PC-3 (cell line): ENCODE results near the gene MIS18A.

Experiments
- EZH2 ChIP-seq: fragments of 300-600 bp; sonication (generic); IDR thresholded peaks from one replicate; pipeline ENCODE4 v1.6.1; 2017; ENCODE audit warnings: antibody characterized with exemption, mild to moderate bottlenecking, low read length; ENCODE audit not compliant: unreplicated experiment
- EZH2phosphoT487 ChIP-seq: fragments of 300-600 bp; sonication (generic); IDR thresholded peaks from 2 replicates; pipeline ENCODE4 v1.6.1; 2018; ENCODE audit warnings: mild to moderate bottlenecking, antibody characterized with exemption, low read length, borderline replicate concordance
- TF ChIP-seq, protein P1 (sequence below): fragments of 300-600 bp; sonication (generic); conservative IDR thresholded peaks from 2 replicates; pipeline ENCODE4 v1.5.1; 2017; ENCODE audit warnings: antibody characterized with exemption, low read depth, mild to moderate bottlenecking, low read length

- TF ChIP-seq, protein P1, sequence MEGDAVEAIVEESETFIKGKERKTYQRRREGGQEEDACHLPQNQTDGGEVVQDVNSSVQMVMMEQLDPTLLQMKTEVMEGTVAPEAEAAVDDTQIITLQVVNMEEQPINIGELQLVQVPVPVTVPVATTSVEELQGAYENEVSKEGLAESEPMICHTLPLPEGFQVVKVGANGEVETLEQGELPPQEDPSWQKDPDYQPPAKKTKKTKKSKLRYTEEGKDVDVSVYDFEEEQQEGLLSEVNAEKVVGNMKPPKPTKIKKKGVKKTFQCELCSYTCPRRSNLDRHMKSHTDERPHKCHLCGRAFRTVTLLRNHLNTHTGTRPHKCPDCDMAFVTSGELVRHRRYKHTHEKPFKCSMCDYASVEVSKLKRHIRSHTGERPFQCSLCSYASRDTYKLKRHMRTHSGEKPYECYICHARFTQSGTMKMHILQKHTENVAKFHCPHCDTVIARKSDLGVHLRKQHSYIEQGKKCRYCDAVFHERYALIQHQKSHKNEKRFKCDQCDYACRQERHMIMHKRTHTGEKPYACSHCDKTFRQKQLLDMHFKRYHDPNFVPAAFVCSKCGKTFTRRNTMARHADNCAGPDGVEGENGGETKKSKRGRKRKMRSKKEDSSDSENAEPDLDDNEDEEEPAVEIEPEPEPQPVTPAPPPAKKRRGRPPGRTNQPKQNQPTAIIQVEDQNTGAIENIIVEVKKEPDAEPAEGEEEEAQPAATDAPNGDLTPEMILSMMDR = no peak
- no peak for TF ChIP-seq EZH2
- no peak for TF ChIP-seq EZH2phosphoT487
These were observed 29.2 kb downstream of the MIS18A start for GRCh38 chr21:32249511-32250280.
